Right lobe of liver (tissue), 4 donors: ENCODE results near the gene ANKRD44.

Experiments
- POLR2A ChIP-seq: fragments of 450-650 bp; IDR thresholded peaks from one replicate; pipeline ENCODE4 v1.6.1; 2017; ENCODE audit warnings: antibody characterized with exemption, mild to moderate bottlenecking
- TF ChIP-seq, protein P1 (sequence below), 4 donors: fragments of 200-600 bp in 3 of 4; fragments of 450-650 bp in 1 of 4; IDR thresholded peaks; one replicate each; pipeline versions ENCODE4 v1.5.1 to v1.8.0; 2016 to 2022; ENCODE audit warnings: antibody characterized with exemption in 4 of 4, mild to moderate bottlenecking in 2 of 4
- donor health status: DM: no; HTN: no; CAD: no.
- donor health status: DM: no; HTN: no; CAD: no.
- donor health status: DM: no; HTN: yes; CAD: no.

- TF ChIP-seq POLR2A: no peak
- TF ChIP-seq, protein P1, sequence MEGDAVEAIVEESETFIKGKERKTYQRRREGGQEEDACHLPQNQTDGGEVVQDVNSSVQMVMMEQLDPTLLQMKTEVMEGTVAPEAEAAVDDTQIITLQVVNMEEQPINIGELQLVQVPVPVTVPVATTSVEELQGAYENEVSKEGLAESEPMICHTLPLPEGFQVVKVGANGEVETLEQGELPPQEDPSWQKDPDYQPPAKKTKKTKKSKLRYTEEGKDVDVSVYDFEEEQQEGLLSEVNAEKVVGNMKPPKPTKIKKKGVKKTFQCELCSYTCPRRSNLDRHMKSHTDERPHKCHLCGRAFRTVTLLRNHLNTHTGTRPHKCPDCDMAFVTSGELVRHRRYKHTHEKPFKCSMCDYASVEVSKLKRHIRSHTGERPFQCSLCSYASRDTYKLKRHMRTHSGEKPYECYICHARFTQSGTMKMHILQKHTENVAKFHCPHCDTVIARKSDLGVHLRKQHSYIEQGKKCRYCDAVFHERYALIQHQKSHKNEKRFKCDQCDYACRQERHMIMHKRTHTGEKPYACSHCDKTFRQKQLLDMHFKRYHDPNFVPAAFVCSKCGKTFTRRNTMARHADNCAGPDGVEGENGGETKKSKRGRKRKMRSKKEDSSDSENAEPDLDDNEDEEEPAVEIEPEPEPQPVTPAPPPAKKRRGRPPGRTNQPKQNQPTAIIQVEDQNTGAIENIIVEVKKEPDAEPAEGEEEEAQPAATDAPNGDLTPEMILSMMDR (IDR thresholded peaks at IDR 0.05): no peak
Measured at GRCh38 chr2:196949116-196949515, 361.5 kb downstream of the ANKRD44 start.
